HG03565 (cell line): ENCODE results near the gene UQCC3.
"Not testable (repeated sequence)": the region's sequence is repeated elsewhere in the genome, so short reads cannot be mapped to it uniquely, and the experiment has no call there.

ENCODE experiments used
- ATAC-seq: cut with Tn5 transposase; IDR thresholded peaks from one replicate; pipeline ENCODE4 v1.9.1; 2021; ENCODE audit warnings: mild to moderate bottlenecking, moderate library complexity; ENCODE audit not compliant: unreplicated experiment

UQCC3 gene

GRCh38 chr11:62665599-62666258 is 5.7 kb upstream of the UQCC3 start:
- ATAC-seq: no peak

GRCh38 chr11:62666259-62666926 is 5.1 kb upstream of the UQCC3 start:
- ATAC-seq: no peak

GRCh38 chr11:62667460-62667859 is 4.0 kb upstream of the UQCC3 start:
- ATAC-seq: no peak

GRCh38 chr11:62669420-62670161 is 1.9 kb upstream of the UQCC3 start:
- ATAC-seq: no peak

GRCh38 chr11:62671236-62671607 is 251 bp upstream of the UQCC3 start:
- ATAC-seq: no peak

- no peak for ATAC-seq
Measured at GRCh38 chr11:62673196-62673525, 1.7 kb downstream of the UQCC3 start.

- not testable (repeated sequence) for ATAC-seq
Measured at GRCh38 chr11:62675415-62675814, 3.9 kb downstream of the UQCC3 start.

GRCh38 chr11:62676698-62677097 is 5.2 kb downstream of the UQCC3 start:
- no peak for ATAC-seq

- no peak for ATAC-seq
Measured at GRCh38 chr11:62677156-62677555, 5.7 kb downstream of the UQCC3 start.

- ATAC-seq: no peak
Measured at GRCh38 chr11:62677714-62678113, 6.2 kb downstream of the UQCC3 start.

- ATAC-seq: no peak
Measured at GRCh38 chr11:62678433-62678769, 6.9 kb downstream of the UQCC3 start.

- peak; percentile 45 for ATAC-seq
Measured at GRCh38 chr11:62678770-62679696, 7.6 kb downstream of the UQCC3 start, which contains the start of gene UBXN1. Gene UBXN1 (minus strand): TSS chr11:62679073. CDS start chr11:62678923, 150 bp downstream.

GRCh38 chr11:62680825-62681240 is 9.4 kb downstream of the UQCC3 start:
- ATAC-seq: peak; percentile 52

GRCh38 chr11:62682518-62682917 is 11.0 kb downstream of the UQCC3 start:
- no peak for ATAC-seq

GRCh38 chr11:62687508-62688396 is 16.3 kb downstream of the UQCC3 start:
- no peak for ATAC-seq

GRCh38 chr11:62688491-62688890 is 17.0 kb downstream of the UQCC3 start:
- no peak for ATAC-seq

GRCh38 chr11:62689421-62690183 is 18.1 kb downstream of the UQCC3 start, which contains the start of gene LRRN4CL:
Gene LRRN4CL (minus strand): TSS chr11:62689530. CDS start chr11:62688508, 1,022 bp downstream.
- no peak for ATAC-seq

GRCh38 chr11:62693624-62694023 is 22.2 kb downstream of the UQCC3 start:
- ATAC-seq: not testable (repeated sequence)
